OCI-M2 (cell line): ENCODE data around the gene TRIM63.
"Not testable (repeated sequence)": the region's sequence is repeated elsewhere in the genome, so short reads cannot be mapped to it uniquely, and the experiment has no call there.

Experiments used
- DNase-seq: peaks from one replicate; lab custom pipeline; 2025; ENCODE audit not compliant: unreplicated experiment; lab: John Stamatoyannopoulos, UW

TRIM63 gene

DNA sequence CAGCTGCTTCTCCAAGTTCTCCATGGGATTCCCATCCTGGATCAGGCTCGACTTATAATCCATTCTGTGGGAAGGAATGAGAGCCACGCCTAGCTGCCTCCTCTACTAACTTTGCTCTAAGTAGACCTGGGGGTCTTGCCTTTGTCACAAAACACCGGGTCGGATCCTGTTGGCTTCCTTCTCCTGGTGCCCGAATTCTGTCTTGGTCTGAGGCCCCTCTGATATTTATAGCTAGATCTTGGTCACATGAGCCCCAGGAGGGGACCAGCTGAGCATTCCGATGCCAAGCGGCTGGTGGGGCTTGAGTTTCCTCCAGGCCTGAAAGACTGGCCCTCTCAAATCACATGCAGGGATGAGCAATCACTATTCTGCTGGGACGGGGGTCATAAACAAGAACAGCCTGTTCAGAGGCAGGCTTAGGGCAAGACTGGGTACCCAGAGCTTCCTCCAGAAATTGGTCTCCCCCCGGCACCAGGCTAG is at the start of gene TRIM63:
Gene TRIM63, minus strand, starts transcription at position 199 of the 480 bp plus-strand sequence. Its CDS starts 136 bp downstream, at position 63.
- DNase-seq, result no peak

DNA sequence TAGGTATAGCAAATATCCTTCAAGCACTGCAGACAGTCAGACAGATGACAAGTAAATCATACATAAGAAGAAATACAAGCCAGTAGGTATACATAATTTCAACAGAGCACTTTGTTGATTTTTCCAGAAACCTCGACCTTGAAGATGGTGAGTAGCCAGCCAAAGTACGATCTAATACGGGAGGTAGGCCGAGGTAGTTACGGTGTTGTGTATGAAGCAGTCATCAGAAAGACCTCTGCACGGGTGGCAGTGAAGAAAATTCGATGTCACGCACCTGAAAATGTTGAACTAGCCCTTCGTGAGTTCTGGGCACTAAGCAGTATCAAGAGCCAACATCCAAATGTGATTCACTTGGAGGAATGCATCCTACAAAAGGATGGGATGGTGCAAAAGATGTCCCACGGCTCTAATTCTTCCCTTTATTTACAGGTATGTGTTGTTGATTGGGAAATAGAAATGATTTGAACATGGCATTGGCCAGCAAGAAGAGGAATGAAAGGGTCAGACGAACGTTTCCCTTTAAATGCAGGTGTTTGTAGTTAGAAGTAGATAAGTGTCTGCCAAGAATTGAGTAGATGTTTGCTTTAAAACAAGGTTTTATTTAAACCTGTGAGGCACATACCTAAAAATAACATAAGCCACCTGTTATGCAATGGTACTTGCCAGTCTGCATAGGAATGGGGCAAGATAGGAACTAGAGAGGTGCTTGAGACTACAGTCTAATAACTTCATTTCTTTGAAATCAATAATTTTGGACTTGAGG is 46.9 kb upstream of the TRIM63 start:
- no peak for DNase-seq

DNA sequence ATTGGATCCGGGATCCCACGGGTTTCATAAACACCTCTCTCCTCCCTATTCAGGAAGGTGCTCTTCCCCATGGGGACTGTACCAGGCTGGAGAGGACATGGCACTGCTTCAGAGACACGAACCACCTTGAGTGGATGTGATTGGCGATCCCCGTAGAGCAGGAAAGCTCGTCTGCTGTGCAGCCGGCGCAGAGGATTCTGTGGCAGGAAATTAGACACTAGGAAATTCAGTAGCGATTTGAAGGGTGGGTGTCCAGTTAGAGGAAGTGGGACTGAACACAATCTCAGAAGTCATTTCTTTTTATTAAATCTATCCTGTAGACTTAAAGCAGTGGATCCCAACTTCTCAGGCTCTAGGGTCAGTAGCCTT is 45.0 kb upstream of the TRIM63 start:
- DNase-seq, result no peak

DNA sequence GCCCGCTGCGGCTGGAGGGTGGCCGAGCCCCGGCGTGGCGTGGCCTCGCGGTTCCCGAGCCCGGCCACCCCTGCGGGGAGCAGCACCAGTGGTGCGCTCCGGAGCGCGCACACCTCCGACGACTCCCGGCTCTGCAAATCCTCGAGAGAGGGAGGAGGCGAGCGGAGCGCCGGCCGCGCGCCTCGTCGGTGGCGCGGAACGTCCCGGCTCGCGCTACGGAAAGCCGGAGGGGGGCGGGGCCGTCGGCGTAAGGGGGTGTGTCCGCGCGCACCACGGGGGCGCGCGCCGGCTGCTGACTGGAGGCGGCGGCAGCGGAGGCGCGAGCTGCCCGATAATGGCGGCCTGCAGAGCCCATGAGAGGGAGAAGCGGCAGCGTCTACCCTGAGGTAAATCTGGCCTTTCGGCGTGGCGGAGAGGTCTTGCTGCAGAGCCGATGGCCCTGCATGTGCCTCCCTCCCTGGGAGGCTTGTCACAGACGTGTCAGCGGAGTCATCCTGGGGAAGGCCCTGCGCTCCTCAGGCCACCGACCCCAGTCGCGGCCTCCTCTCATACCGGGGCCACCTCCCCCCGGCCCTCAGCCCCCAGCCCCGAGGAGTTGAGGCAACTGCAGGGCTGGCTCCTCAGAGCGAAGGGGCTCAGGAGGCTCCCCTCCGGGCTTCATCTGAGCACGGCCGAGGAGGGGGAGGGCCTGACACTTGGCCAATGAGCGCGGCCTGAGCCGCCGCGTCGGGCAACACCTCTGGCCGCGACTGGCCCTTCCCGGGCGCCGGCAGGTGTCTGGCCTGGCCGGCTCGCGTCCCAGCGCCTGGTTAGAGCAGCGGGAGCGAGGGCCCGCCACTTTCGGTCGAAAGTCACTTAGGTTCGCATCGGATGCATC is 44.3 kb upstream of the TRIM63 start, which contains the start of gene PDIK1L:
Gene PDIK1L, plus strand, starts transcription at position 295 of the 877 bp plus-strand sequence. CDS start 2,485 bp downstream, outside the sequence.
- no peak for DNase-seq

DNA sequence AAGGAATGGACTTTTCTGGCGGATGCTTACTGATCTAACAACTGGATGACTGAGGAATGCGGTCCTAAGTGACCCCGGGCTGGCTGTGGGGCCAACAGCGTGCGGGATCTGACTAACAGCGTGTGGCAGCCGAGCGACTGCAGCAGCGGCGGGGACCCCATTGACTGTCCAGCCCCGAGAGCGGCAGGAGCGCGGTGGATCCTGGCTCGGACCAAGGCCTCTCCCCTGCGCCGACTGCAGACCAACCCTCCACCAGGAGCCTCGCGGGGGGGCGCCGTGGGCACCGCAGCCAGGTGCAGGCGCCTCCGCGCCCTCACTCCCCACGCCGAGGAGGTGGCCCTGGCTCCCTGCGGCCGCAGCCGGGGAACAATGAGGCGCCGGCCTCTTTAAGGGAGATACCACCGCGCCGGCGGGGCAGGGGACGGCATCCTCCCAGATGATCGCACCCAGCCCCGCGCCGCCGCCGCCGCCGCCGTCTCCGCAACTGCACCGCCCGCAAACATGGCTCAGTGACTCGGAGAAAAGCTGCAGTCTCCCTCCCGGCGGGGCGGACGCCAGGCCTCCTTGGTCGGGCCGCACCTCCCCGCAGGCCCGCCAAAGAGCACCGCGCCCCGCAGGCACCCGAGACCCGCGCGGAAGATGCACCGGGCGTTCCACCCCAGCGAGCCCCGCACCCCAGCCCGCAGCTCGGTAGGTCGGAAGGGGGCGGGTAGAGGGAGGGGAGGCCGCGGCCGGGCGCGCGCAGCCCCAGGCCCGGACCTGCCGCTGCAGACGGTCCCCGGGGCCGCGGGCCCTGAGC is 43.5 kb upstream of the TRIM63 start:
- DNase-seq, result no peak

DNA sequence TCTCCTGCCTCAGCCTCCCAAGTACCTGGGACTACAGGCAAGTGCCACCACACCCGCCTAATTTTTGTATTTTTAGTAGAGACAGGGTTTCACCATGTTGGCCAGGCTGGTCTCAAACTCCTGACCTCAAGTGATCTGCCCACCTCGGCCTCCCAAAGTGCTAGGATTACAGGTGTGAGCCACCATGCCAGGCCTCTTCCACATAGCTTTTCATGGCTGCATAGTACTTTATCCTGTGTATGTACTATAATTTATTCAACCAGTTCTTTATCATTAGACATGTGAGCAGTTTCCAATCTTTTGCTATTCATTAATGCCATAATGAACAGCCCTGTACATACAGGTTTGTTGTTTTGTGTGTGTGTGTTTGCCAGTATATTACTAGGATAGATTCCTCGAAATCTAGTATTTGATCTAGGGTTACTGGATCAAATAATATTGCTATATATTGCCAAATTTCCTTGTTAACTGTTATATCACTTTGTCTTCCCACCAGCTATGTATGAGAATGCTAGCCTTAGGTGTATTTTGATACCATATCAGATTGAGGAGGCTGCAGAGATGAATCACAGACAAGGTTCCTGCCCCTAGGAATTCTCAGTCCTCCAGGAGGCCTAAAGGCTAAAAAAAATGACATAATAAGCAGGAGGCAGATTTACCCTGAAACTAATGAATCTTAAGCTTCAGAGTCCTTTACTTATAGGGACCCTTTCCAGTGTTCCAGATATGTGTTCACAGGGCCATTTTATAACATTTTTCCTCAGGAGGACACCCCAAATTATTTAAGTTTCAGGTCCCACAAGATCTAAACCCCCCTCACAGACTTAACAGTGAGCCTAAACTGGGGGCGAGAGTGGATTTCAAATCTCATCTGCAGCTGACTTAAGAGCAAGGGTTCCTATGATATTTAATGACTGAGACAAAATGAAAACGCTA is 42.1 kb upstream of the TRIM63 start:
- no peak for DNase-seq

DNA sequence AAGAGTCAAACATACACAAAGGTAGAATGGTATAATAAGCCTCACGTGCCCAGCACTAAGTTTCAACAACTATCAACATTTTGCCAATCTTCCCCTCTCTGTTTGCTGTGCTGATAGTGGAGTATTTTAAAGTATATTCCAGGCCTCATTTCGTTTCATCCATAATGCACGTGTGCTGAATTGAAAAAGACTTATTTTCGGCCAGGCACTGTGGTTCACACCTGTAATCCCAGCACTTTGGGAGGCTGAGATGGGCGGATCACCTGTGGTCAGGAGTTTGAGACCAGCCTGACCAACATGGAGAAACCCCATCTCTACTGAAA is 37.8 kb upstream of the TRIM63 start:
- DNase-seq, result not testable (repeated sequence)

DNA sequence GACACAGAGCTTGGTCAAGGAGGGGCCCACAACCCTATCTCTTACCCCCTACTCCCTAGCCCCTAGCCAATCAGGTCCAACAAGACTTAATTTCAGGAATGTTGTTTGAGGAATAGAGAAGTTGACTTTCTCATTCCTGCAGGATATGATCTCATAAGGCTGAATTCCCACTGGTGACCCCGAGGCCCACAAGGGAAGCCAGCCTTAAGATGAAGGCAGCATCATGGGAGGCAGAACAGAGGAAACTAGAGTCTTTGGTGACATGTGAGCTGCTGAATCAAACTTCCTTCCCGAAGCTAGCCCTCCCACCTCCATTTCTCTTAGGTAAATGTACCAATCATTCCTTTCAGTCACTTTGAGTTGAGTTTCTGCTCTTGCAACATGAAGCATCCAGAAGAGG is 35.1 kb upstream of the TRIM63 start:
- DNase-seq, result no peak

DNA sequence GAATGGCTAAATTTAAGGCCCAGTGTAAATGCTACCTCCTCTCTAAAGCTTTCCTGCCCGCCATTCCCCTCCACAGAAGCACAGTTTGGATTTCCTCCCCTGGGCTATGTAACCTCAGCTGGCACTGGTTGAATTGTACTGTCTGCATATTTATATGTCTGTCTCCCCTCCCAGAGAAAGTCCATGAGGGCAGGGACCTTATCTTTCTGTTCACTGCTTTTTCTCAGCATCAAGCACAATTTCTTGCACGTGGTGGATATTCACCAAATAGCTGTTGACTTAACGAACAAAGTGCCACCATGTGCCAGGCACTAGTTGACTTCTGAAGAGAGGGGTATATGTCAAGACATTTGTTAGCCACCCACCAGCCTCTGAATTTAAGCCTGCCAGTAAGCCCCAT is 34.7 kb upstream of the TRIM63 start:
- no peak for DNase-seq

DNA sequence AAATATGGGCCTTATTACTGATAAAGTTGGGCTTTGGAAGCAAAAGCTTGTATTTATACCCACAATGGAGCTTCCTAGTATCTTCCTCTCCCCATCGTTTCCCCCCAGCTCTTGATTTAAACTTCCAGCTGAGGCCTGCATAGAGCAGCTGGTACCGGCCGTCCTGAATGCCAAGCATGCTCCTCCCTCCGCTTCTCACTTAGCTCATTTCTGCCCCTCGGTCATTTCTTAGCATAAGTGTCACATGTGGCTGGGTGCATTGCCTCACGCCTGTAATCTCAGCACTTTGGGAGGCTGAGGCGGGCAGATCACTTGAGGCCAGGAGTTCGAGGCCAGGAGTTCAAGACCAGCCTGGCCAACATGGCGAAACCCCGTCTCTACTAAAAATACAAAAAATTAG is 32.8 kb upstream of the TRIM63 start:
- not testable (repeated sequence) for DNase-seq

DNA sequence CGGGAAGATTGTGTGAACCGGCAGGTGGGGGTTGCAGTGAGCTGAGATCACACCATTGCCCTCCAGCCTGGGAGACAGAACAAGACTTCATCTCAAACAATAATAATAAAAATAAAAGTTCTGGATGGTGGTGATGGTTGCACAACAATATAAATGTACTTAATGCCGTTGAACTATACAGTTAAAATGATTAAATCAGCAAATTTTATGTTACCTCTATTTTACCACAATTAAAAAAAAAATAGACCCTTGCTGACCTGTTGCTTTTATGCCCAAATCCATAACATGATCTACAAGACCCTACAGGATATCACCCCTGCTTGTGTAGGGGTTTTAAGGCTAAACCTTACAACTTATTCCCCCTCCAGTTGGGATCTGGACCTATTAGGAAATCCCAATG is 32.4 kb upstream of the TRIM63 start:
- no peak for DNase-seq

DNA sequence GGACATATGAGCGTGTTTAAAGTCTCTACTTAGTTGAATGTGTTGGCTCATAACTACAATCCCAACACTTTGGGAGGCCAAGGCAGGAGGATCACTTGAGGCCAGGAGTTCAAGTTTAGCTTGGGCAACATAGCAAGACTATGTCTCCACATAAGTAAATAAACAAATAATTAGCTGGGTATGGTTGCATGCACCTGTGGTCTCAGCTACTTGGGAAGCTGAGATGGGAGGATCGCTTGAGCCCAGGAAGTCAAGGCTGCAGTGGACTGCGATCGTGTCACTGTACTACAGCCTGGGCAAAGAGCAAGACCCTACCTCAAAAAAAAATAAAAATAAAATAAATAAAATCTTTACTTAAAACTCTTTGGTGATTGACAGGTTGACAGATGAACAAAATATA is 31.2 kb upstream of the TRIM63 start:
- DNase-seq, result no peak

DNA sequence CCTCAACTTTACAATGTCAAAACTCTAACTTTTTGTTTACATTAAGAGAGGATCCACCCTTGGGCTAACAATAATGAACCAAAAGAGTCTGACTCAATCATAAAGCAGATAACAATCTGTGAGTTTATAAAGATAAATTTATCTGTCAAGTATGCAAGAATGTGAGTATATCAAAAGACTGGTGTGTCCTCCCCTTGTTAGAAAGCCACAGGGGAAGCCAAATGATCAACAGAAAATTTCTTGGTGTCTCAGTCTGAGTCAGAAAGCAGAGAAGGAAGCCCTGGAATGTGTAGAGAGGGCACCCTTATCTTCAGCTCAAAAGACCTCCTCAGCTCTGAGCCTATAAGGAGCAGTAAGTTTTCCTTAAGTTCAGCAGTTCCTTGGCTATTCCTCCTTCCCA is 30.3 kb upstream of the TRIM63 start:
- DNase-seq, result no peak

DNA sequence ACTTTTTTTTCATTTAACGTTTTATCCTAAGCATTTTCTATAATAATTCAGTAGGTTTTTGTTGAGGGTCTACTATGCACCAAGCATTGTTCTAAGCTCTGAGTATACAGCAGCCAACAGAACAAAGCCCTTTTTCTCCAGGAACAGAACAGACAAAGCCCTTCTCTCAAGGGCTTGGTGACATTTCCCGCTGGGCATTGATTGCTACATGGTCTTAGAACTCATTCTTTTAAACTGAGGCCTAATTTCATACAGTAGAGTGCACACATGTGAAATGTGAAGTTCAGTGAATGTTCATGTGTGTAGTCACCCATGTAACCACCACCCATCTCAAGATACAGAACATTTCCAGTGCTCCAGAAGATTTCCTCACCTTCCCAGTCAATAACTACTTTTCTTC is 29.0 kb upstream of the TRIM63 start:
- DNase-seq, result no peak

DNA sequence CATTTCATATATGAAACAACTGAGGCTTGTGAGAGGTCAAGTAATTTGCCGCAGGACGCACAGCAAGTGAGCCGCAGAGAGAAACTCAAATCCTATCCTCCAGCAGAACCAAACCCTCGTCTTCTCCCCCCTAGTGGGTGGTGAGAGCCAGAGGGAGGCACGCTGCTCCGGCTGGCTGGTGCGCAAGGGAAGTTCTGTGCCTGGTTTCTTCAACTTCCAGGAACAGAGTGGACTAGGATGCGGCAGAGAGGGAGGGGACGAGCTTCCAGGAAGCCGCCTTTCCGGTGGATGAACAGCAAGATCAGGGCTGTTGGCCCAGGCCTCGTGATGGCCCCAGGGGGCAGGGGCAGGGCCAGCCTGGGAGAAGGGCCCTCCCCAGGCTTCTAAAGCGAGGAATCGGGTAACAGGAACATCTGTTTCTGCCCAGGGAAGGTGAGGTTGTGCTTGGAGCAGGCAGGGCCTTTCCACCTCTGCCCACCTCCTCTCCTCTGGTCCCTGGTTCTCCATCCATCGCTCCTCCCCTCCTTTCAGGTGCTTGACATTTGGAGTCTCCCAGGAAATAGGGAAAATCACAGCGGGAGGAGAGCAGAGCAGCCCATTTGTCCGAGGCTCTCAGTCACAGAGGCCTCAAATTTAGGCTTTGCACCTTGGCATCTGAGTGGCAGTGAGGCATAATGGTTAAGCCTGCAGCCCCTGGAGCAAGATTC is 27.4 kb upstream of the TRIM63 start:
- DNase-seq, result no peak

DNA sequence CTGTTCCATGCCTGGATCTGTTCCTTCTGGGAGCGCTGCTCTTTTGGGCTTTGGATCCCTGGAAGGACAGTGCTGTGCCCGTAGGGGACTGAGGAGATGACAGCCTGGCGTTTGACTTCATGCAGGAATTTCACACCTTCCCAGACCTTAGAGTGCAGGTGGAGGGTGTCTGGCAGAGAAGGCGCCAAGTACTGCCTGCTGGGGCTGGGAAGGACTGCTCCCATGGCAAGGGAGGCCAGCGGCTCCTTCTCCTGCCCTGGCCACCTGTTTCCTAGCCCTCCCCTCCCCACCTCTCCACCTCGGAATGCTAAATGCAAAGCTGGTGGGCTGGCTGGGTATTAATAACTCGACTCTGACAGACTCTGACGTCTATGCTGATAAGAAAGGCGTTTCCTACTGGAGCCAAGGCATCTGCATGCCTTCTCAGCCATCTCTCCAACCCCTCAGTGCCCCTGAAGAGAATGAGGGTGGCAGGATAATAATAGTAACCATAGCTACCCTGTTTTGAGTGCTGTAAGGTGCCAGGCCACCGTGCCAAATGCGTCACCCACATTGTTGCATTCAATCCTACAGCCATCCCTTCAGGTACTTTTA is 26.7 kb upstream of the TRIM63 start:
- no peak for DNase-seq

DNA sequence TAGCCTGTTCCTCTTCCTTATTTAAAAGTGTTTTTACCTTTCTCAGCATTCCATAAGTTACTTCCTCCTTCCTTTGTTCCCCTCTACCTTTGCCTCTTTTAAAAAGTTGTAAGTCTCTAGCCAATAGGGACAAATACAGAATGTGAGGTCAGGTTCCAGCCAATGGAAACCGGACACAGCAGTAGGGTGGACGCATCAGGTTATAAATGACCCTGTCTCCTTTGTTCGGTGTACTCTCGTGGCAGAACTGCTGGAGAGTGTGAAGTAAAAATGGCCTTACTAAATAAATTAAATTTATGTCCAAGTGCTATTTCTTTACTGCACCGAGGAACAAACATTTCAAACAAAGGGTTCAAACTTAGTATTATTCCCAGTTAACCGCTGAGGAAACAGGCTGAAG is 26.1 kb upstream of the TRIM63 start:
- not testable (repeated sequence) for DNase-seq

DNA sequence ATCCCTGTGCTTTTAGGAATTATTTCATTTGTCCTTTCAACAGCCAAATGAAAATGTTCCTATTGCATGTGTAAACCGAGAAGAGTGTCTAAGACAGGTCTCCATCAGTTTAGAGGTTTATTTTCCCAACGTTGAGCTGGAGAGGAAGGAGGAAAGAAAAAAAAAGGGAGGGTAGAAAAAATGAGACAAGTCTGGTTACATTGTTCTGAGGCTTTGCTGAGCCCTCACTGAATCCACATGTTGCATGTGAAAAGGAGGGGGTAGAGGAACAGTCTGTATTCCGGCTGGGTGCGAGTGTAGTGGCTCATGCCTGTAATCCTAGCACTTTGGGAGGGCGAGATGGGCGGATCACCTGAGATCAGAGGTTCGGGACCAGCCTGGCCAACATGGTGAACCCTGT is 25.0 kb upstream of the TRIM63 start:
- DNase-seq, result no peak

DNA sequence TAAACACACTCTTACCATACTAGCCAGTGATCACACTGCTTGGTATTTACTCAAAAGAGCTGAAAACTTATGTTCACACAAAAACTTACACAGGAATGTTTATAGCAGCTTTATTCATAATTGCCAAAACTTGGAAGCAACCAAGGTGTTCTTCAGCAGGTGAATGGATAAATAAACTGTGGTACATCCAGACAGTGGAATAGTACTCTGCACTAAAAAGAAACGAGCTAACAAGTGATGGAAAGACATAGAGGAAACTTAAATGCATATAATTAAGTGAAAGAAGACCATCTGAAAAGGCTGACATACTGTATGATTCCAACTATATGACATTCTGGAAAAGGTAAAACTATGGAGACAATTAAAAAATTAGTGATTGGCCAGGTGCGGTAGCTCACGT is 23.5 kb upstream of the TRIM63 start:
- DNase-seq, result no peak
